ENCODE results near the gene DCC. TPM values are rescaled to one million over a fixed set of nuclear protein-coding genes. Genes with fewer than 3 reads are reported as not detected.

Gene DCC
- total RNA-seq, 1 experiment from 2014 or later = not detected

DNA sequence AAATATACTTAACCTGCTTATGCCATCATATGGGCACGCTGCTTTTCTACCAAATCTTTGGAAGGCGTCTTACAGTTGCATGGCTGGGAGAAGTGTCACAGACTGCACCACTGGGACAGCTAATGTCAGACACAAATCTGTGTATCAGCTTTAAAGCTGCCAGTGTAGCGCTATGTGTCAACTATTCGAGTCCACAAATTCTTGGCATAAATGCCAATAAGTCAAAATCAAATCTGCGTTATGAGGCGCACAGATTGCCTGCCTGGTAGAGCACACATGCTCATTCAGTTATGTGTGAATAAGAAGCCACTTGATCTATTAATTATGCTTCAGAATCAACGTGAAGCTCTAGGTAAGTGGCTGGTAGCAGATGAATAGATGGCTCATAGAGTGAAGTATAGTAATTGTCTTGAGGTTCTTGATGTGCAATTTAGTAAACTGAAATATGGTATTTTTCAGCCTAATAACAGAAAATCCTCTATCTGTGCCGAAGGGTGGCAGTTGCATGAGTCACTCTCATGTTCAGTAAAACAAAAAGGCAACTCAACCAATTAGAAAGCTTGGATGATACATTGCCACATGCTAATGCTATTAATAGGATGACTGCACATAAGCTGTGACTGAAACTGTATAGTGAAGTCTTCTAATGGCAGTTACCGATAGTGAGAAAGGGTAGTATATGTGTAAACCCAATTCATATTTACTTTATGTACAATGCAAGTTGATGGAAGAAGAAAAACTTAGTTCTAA, 52.0 kb downstream of the DCC start:
- Histone ChIP-seq H3K4me1 (ENCODE audit: control insufficient read depth in 1 of 2, insufficient read depth in 2 of 2, low read length in 2 of 2) (no peaks in the 10 kb centered on the region), H3K27ac (ENCODE audit: low read depth, low read length) (no peak overlapping the region), H3K4me3 (replicated peaks in 1 of 2; ENCODE audit: low read depth in 1 of 2, low read length in 2 of 2) (no peak overlapping the region), H3K9ac (ENCODE audit: low read length) (no peak overlapping the region), H3K9me2 (ENCODE audit: insufficient read depth) (no peaks in the 10 kb centered on the region), H3K27me3 (ENCODE audit: insufficient read depth, low read length) (no peaks in the 10 kb centered on the region), H3K4me2 (ENCODE audit: low read length) (no peak overlapping the region), H2AFZ (ENCODE audit: low read depth, low read length, poor library complexity, severe bottlenecking) (no peak overlapping the region), H3K36me3 (ENCODE audit: control insufficient read depth in 1 of 2, insufficient read depth in 2 of 2, low read length in 2 of 2) (no peaks in the 10 kb centered on the region), H4K20me1 (ENCODE audit: insufficient read depth) (no peaks in the 10 kb centered on the region), H3K79me2 (ENCODE audit: insufficient read depth, low read length) (no peaks in the 10 kb centered on the region), H3K9me3 (ENCODE audit: control insufficient read depth in 1 of 2, insufficient read depth in 1 of 2, low read depth in 1 of 2, low read length in 2 of 2) (peaks cover 7 to 30% of the 10 kb centered on the region in 2 experiments; a peak in 2 of 4 replicates)
- CTCF ChIA-PET = no interaction called here
- ATAC-seq = no peak
- RAD21 ChIA-PET (ENCODE audit: low non-redundant PET in 1 of 2, low total read pairs in 2 of 2, uncharacterized antibody in 2 of 2, unreplicated experiment in 2 of 2) = no interaction called here
- POLR2A ChIA-PET = no interaction called here
- TF ChIP-seq ELF1 (IDR thresholded peaks at IDR 0.05; ENCODE audit: borderline replicate concordance, low read depth) (no peak), CBX3 (IDR thresholded peaks at IDR 0.05; ENCODE audit: low read depth) (no peak), POLR2AphosphoS5 (IDR thresholded peaks at IDR 0.05; ENCODE audit: low read depth, low read length) (no peak), FOSL1 (IDR thresholded peaks at IDR 0.05; ENCODE audit: low read depth) (no peak), ZFX (IDR thresholded peaks at IDR 0.05) (no peak), CEBPB (IDR thresholded peaks at IDR 0.05; ENCODE audit: low read depth) (no peak), JUND (IDR thresholded peaks at IDR 0.05) (no peak), SP1 (IDR thresholded peaks at IDR 0.05; ENCODE audit: low read depth) (no peak)
- TF ChIP-seq, protein P1, sequence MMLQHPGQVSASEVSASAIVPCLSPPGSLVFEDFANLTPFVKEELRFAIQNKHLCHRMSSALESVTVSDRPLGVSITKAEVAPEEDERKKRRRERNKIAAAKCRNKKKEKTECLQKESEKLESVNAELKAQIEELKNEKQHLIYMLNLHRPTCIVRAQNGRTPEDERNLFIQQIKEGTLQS (IDR thresholded peaks at IDR 0.05) = no peak
- no TSS peak for BruUV-seq (replicated peaks)
- no peak for DNase-seq (ENCODE audit: low read depth, low spot score)
- intact Hi-C loops (cut with micrococcal nuclease) = no loop called here

DNA sequence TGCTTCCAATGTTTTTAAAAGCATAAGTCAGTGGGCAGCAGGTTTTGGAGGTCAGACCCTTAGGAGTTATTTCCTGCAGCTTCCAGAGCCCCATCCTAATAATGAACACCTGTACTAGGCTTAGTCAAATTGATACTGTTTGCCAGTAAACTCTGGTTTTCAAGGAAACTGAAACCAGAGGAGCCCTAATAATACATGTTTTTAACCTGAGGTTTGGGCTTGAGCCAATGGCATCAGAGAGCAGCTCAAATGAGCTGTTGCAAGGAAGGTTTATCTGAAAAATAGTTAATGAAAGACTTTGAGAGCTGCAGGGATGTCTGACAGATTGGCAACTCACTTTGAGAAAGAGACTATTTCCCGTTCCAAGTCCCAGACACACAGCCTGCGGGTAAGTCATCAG, 54.6 kb downstream of the DCC start:
- H3K4me3 ChIP-seq (replicated peaks in 1 of 2; ENCODE audit: low read depth in 1 of 2, low read length in 2 of 2) = no peak overlapping the region
- H3K4me1 ChIP-seq (ENCODE audit: control insufficient read depth in 1 of 2, insufficient read depth in 2 of 2, low read length in 2 of 2) = no peaks in the 10 kb centered on the region
- peaks cover 14 to 32% of the 10 kb centered on the region in 2 experiments; a peak in 2 of 4 replicates for H3K9me3 ChIP-seq (ENCODE audit: control insufficient read depth in 1 of 2, insufficient read depth in 1 of 2, low read depth in 1 of 2, low read length in 2 of 2)
- no peaks in the 10 kb centered on the region for H3K36me3 ChIP-seq (ENCODE audit: control insufficient read depth in 1 of 2, insufficient read depth in 2 of 2, low read length in 2 of 2)
- intact Hi-C loops (cut with micrococcal nuclease) = no loop called here
- ChIA-PET POLR2A (no interaction called here), RAD21 (ENCODE audit: low non-redundant PET in 1 of 2, low total read pairs in 2 of 2, uncharacterized antibody in 2 of 2, unreplicated experiment in 2 of 2) (no interaction called here), CTCF (no interaction called here)
- H3K79me2 ChIP-seq (ENCODE audit: insufficient read depth, low read length) = no peaks in the 10 kb centered on the region
- ATAC-seq (no peak), DNase-seq (ENCODE audit: low read depth, low spot score) (no peak)
- H3K4me2 ChIP-seq (ENCODE audit: low read length) = no peak overlapping the region
- no peak overlapping the region for H3K27ac ChIP-seq (ENCODE audit: low read depth, low read length)
- H2AFZ ChIP-seq (ENCODE audit: low read depth, low read length, poor library complexity, severe bottlenecking) = no peak overlapping the region
- H3K9me2 ChIP-seq (ENCODE audit: insufficient read depth) = no peaks in the 10 kb centered on the region
- no peak overlapping the region for H3K9ac ChIP-seq (ENCODE audit: low read length)
- H4K20me1 ChIP-seq (ENCODE audit: insufficient read depth) = no peaks in the 10 kb centered on the region
- BruUV-seq (replicated peaks) = no TSS peak
- no peaks in the 10 kb centered on the region for H3K27me3 ChIP-seq (ENCODE audit: insufficient read depth, low read length)
- TF ChIP-seq CBX3 (IDR thresholded peaks at IDR 0.05; ENCODE audit: low read depth) (no peak), SRF (IDR thresholded peaks at IDR 0.05; ENCODE audit: low read depth) (no peak), ZNF274 (IDR thresholded peaks at IDR 0.05; ENCODE audit: low read depth, low read length) (no peak), RAD21 (IDR thresholded peaks at IDR 0.05; ENCODE audit: low read depth) (no peak), CEBPB (IDR thresholded peaks at IDR 0.05; ENCODE audit: low read depth) (no peak), JUND (IDR thresholded peaks at IDR 0.05) (no peak), SIN3A (IDR thresholded peaks at IDR 0.05; ENCODE audit: low read depth) (no peak), POLR2AphosphoS5 (IDR thresholded peaks at IDR 0.05; ENCODE audit: low read depth, low read length) (no peak), FOSL1 (IDR thresholded peaks at IDR 0.05; ENCODE audit: low read depth) (no peak), SP1 (IDR thresholded peaks at IDR 0.05; ENCODE audit: low read depth) (no peak), EGR1 (IDR thresholded peaks at IDR 0.05; ENCODE audit: low read depth) (no peak), MAX (IDR thresholded peaks at IDR 0.05) (no peak), POLR2A (IDR thresholded peaks at IDR 0.05; ENCODE audit: borderline replicate concordance, extremely low read depth, insufficient read depth, insufficient read length) (no peak), ZFX (IDR thresholded peaks at IDR 0.05) (no peak), EZH2phosphoT487 (IDR thresholded peaks at IDR 0.05; ENCODE audit: borderline replicate concordance) (no peak)
- TF ChIP-seq, protein P2, sequence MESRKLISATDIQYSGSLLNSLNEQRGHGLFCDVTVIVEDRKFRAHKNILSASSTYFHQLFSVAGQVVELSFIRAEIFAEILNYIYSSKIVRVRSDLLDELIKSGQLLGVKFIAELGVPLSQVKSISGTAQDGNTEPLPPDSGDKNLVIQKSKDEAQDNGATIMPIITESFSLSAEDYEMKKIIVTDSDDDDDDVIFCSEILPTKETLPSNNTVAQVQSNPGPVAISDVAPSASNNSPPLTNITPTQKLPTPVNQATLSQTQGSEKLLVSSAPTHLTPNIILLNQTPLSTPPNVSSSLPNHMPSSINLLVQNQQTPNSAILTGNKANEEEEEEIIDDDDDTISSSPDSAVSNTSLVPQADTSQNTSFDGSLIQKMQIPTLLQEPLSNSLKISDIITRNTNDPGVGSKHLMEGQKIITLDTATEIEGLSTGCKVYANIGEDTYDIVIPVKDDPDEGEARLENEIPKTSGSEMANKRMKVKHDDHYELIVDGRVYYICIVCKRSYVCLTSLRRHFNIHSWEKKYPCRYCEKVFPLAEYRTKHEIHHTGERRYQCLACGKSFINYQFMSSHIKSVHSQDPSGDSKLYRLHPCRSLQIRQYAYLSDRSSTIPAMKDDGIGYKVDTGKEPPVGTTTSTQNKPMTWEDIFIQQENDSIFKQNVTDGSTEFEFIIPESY (IDR thresholded peaks at IDR 0.05; ENCODE audit: extremely low read depth, insufficient replicate concordance, low read length) = no peak
- TF ChIP-seq, protein P1 (IDR thresholded peaks at IDR 0.05) = no peak

Data from HCT116 (cell line).